T-helper 1 cell treated with Interleukin-12 subunit alpha and Interleukin-12 subunit beta and Interleukin-4 antibody, amounts not matched to agents 30 μg/mL and 1 μg/mL, for 36 hours (primary cell): ENCODE measurements around the gene TMEM164.
"Not testable (repeated sequence)": the region's sequence is repeated elsewhere in the genome, so short reads cannot be mapped to it uniquely, and the experiment has no call there.

ENCODE experiments used
- H3K27ac Mint-ChIP-seq: one replicate; pipeline ENCODE4 v1.8.0; 2021; ENCODE audit warnings: mild to moderate bottlenecking, mixed read lengths
- H3K27me3 Mint-ChIP-seq: one replicate; pipeline ENCODE4 v1.8.0; 2021; ENCODE audit warnings: low read depth, mixed read lengths
- H3K36me3 Mint-ChIP-seq: one replicate; pipeline ENCODE4 v1.8.0; 2021; ENCODE audit warnings: low read depth, mixed read lengths
- H3K4me1 Mint-ChIP-seq: one replicate; pipeline ENCODE4 v1.8.0; 2021; ENCODE audit warnings: low read depth, mixed read lengths
- H3K4me3 Mint-ChIP-seq: one replicate; pipeline ENCODE4 v1.8.0; 2021; ENCODE audit warnings: mild to moderate bottlenecking, moderate library complexity, mixed read lengths
- H3K9me3 Mint-ChIP-seq: one replicate; pipeline ENCODE4 v1.8.0; 2021; ENCODE audit warnings: mixed read lengths

The TMEM164 gene

GRCh38 chrX:110002300-110003166, at the start of gene TMEM164:
TSS of gene TMEM164 (plus strand) at chrX:110003114. CDS start at chrX:110003775, 661 bp downstream.
- H3K27ac Mint-ChIP-seq, result peak within 1 kb of the TSS; percentile 91
- peak within 1 kb of the TSS; percentile 95 for H3K4me3 Mint-ChIP-seq
- no peaks in the 10 kb centered on the region for H3K27me3 Mint-ChIP-seq
- peaks cover 26% of the 10 kb centered on the region for H3K4me1 Mint-ChIP-seq
- peaks cover 12% of the 10 kb centered on the region for H3K36me3 Mint-ChIP-seq
- no peaks in the 10 kb centered on the region for H3K9me3 Mint-ChIP-seq

GRCh38 chrX:109954333-109954732, 48.6 kb upstream of the TMEM164 start:
- Mint-ChIP-seq H3K27ac (no peak overlapping the region), H3K4me3 (no peak overlapping the region), H3K36me3 (no peaks in the 10 kb centered on the region), H3K4me1 (peaks cover 25% of the 10 kb centered on the region), H3K27me3 (no peaks in the 10 kb centered on the region), H3K9me3 (no peaks in the 10 kb centered on the region)

DNA sequence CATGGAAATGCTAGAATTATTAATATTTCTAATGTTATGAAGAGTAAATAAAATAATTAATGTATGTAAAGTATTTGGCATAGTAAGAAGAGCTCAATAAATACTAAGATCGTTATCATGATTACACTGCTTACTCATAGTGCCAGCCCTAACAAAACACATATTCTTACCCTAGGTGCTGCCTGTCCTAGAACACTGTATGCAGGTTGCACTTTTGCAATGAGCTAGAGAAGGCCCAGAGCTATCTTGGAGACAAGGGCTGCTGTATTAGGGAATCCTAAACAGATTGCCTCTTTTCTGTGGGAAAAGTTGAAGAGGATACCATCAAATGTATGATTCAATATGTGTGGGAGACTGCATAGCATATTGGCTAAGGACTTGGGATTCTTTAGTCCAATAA, 48.0 kb upstream of the TMEM164 start:
- Mint-ChIP-seq H3K4me3 (no peak overlapping the region), H3K9me3 (no peaks in the 10 kb centered on the region), H3K27me3 (no peaks in the 10 kb centered on the region), H3K36me3 (no peaks in the 10 kb centered on the region), H3K4me1 (peaks cover 26% of the 10 kb centered on the region), H3K27ac (no peak overlapping the region)

GRCh38 chrX:109958266-109958665, 44.6 kb upstream of the TMEM164 start:
- Mint-ChIP-seq H3K36me3 (no peaks in the 10 kb centered on the region), H3K4me3 (no peak overlapping the region), H3K27me3 (no peaks in the 10 kb centered on the region), H3K4me1 (peaks cover 23% of the 10 kb centered on the region), H3K27ac (no peak overlapping the region), H3K9me3 (no peaks in the 10 kb centered on the region)

- H3K27me3 Mint-ChIP-seq, result no peaks in the 10 kb centered on the region
- no peaks in the 10 kb centered on the region for H3K36me3 Mint-ChIP-seq
- no peak overlapping the region for H3K4me3 Mint-ChIP-seq
- H3K9me3 Mint-ChIP-seq, result no peaks in the 10 kb centered on the region
- peaks cover 15% of the 10 kb centered on the region for H3K4me1 Mint-ChIP-seq
- no peak overlapping the region for H3K27ac Mint-ChIP-seq
These were observed 43.5 kb upstream of the TMEM164 start for GRCh38 chrX:109959356-109959871.

DNA sequence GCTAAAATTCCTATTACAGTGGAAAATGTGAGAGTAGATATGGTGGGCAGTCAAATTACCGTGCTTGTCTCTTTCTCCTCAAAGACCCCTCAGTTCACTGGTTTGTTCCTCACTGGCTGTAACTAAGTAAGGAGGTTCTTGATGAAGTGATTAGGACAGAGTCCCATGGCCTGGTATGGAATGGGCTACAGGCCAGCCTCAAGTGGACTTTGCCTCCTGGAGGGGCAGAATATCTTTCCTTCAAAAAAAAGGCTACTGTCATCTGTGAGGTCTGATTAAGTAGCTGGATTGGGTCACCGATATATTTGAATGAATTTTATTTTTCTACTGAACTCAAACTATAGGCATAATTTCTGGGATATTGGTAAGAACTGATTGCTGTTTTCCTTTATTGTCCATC, 38.5 kb upstream of the TMEM164 start:
- Mint-ChIP-seq H3K4me1 (peaks cover 2% of the 10 kb centered on the region), H3K4me3 (no peak overlapping the region), H3K27me3 (no peaks in the 10 kb centered on the region), H3K9me3 (no peaks in the 10 kb centered on the region), H3K36me3 (no peaks in the 10 kb centered on the region), H3K27ac (no peak overlapping the region)

- no peaks in the 10 kb centered on the region for H3K36me3 Mint-ChIP-seq
- no peaks in the 10 kb centered on the region for H3K9me3 Mint-ChIP-seq
- H3K27ac Mint-ChIP-seq, result no peak overlapping the region
- H3K27me3 Mint-ChIP-seq, result no peaks in the 10 kb centered on the region
- H3K4me3 Mint-ChIP-seq, result no peak overlapping the region
- peaks cover 2% of the 10 kb centered on the region for H3K4me1 Mint-ChIP-seq
These were observed 36.7 kb upstream of the TMEM164 start for GRCh38 chrX:109966246-109966645.

DNA sequence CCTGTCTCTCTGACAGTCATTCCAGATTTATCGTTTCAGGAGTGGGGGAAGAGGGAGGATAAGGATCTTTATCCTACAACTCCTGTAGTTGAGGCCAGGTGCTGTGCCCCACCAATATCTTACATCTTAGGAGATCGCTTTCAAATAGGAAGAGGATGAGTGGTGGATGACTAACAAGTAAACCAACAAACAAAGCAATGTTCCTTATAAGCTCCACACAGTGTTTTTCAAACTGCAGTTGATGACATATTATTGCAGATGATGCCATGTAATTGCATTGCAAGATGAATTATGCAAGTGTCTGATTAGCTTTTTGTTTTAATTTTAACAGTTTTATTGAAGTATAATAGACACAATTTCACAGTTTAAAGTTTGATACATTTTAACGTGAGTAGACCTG, 35.8 kb upstream of the TMEM164 start:
- H3K27ac Mint-ChIP-seq, result no peak overlapping the region
- H3K27me3 Mint-ChIP-seq, result no peaks in the 10 kb centered on the region
- H3K4me3 Mint-ChIP-seq, result no peak overlapping the region
- H3K4me1 Mint-ChIP-seq, result peaks cover 2% of the 10 kb centered on the region
- no peaks in the 10 kb centered on the region for H3K36me3 Mint-ChIP-seq
- H3K9me3 Mint-ChIP-seq, result no peaks in the 10 kb centered on the region

GRCh38 chrX:109970841-109971240, 32.1 kb upstream of the TMEM164 start:
- not testable (repeated sequence) for H3K27ac Mint-ChIP-seq, H3K9me3 Mint-ChIP-seq, H3K36me3 Mint-ChIP-seq, H3K4me3 Mint-ChIP-seq, H3K27me3 Mint-ChIP-seq
- peaks cover 14% of the 10 kb centered on the region for H3K4me1 Mint-ChIP-seq

- Mint-ChIP-seq H3K4me1 (peaks cover 17% of the 10 kb centered on the region), H3K9me3 (no peaks in the 10 kb centered on the region), H3K36me3 (no peaks in the 10 kb centered on the region), H3K4me3 (peak overlapping the region; percentile 18), H3K27ac (peak overlapping the region; percentile 77), H3K27me3 (no peaks in the 10 kb centered on the region)
These were observed 27.8 kb upstream of the TMEM164 start for GRCh38 chrX:109974906-109975655.

- not testable (repeated sequence) for H3K27me3 Mint-ChIP-seq, H3K27ac Mint-ChIP-seq, H3K9me3 Mint-ChIP-seq, H3K36me3 Mint-ChIP-seq, H3K4me3 Mint-ChIP-seq
- peaks cover 11% of the 10 kb centered on the region for H3K4me1 Mint-ChIP-seq
These were observed 17.7 kb upstream of the TMEM164 start for GRCh38 chrX:109985210-109985609.

DNA sequence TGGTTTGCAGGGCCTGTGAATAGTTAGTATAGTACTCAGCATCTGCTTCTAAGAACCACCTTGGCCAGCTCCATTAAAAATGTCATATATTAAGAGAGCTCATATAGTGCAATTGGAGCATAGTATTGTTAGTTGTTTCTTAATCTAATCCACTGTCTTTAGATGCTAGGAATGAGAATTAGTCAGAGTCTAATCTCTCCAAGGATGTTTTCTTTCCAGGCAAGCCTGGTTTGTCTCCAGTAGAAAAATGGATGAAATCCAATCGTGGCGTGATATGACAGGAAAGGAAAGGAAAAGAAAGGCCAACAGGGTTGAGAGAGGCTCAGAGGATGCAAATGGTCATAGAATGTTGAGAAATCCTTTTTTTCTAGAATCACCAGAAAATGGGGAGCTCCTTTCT, 15.0 kb upstream of the TMEM164 start:
- Mint-ChIP-seq H3K4me1 (peaks cover 22% of the 10 kb centered on the region), H3K4me3 (no peak overlapping the region), H3K27me3 (no peaks in the 10 kb centered on the region), H3K27ac (no peak overlapping the region), H3K36me3 (no peaks in the 10 kb centered on the region), H3K9me3 (no peaks in the 10 kb centered on the region)

DNA sequence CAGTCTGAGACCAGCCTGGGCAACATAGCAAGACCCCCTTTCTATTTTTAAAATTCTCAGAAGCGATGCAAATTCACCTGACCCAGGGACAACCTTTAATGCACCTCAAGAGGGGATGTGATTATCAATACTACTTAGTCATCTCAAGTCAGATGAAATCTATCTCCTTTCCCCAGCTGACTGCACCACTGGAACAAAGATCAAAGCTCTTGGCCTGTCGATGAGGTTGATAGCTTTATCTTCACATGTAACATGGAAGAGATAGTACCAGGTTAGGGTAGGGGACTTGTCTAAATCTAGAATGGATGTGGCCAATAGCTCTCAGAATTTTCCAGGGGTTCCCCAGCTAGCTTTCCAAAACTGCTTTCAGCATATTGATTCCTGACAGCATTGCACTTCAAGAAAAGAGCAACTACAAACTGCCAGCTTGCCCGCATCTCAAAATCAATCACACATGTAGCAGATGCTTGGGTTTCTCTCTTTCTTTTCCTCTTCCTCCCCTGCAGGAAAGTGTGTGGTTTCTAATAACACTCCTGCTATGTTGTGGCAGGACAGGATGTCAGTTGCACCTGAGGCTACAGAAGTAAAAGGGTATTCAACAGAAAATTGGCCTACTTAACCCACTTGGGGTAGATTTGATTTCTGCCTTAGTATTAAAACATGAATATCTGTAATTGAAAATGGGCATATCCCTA, 12.2 kb upstream of the TMEM164 start:
- no peak overlapping the region for H3K4me3 Mint-ChIP-seq
- H3K27me3 Mint-ChIP-seq, result no peaks in the 10 kb centered on the region
- H3K9me3 Mint-ChIP-seq, result no peaks in the 10 kb centered on the region
- no peaks in the 10 kb centered on the region for H3K36me3 Mint-ChIP-seq
- H3K4me1 Mint-ChIP-seq, result peaks cover 28% of the 10 kb centered on the region
- H3K27ac Mint-ChIP-seq, result peak overlapping the region; percentile 55

- Mint-ChIP-seq H3K4me3 (no peak overlapping the region), H3K27ac (no peak overlapping the region), H3K9me3 (no peaks in the 10 kb centered on the region), H3K4me1 (peaks cover 28% of the 10 kb centered on the region), H3K27me3 (no peaks in the 10 kb centered on the region), H3K36me3 (no peaks in the 10 kb centered on the region)
These were observed 10.7 kb upstream of the TMEM164 start for GRCh38 chrX:109992203-109992602.
